OCI-LY1 (cell line): ENCODE data around the gene DLG1.

ENCODE experiments used
- H2AFZ ChIP-seq: fragments of 200-600 bp; sonication (generic), shearing (Covaris generic); 2 replicates; pipeline ENCODE4 v1.6.0; 2014; ENCODE audit warnings: antibody characterized with exemption, mild to moderate bottlenecking, low read length
- H3F3A ChIP-seq: fragments of 200-600 bp; sonication (generic), shearing (Covaris generic); 2 replicates; pipeline ENCODE4 v1.6.0; 2014; ENCODE audit warnings: mild to moderate bottlenecking, antibody characterized with exemption, low read length, moderate library complexity; ENCODE audit not compliant: insufficient read depth
- H3K27ac ChIP-seq: fragments of 200-600 bp; sonication (generic); 2 replicates; pipeline ENCODE4 v1.5.1; 2014; ENCODE audit warnings: low read length, mixed run types, mild to moderate bottlenecking, low read depth; ENCODE audit not compliant: poor library complexity, severe bottlenecking
- H3K27me3 ChIP-seq: fragments of 200-600 bp; sonication (generic); 2 replicates; pipeline ENCODE4 v1.6.0; 2014; ENCODE audit warnings: antibody characterized with exemption, mild to moderate bottlenecking, low read length, moderate library complexity; ENCODE audit not compliant: insufficient read depth
- H3K36me3 ChIP-seq: fragments of 200-600 bp; sonication (generic); 2 replicates; pipeline ENCODE4 v1.6.1; 2014; ENCODE audit warnings: mild to moderate bottlenecking, antibody characterized with exemption, low read length, moderate library complexity, mixed read lengths; ENCODE audit not compliant: insufficient read depth
- H3K4me1 ChIP-seq: fragments of 200-600 bp; sonication (generic); 2 replicates; pipeline ENCODE4 v1.5.1; 2014; ENCODE audit warnings: mild to moderate bottlenecking, low read length, moderate library complexity; ENCODE audit not compliant: insufficient read depth, severe bottlenecking
- H3K4me2 ChIP-seq: fragments of 200-600 bp; sonication (generic), shearing (Covaris generic); 2 replicates; pipeline ENCODE4 v1.6.1; 2014; ENCODE audit warnings: low read length
- H3K4me3 ChIP-seq: fragments of 200-600 bp; sonication (generic); 2 replicates; pipeline ENCODE4 v1.5.1; 2014; ENCODE audit warnings: low read length, low read depth, mild to moderate bottlenecking, mixed read lengths; ENCODE audit not compliant: poor library complexity, severe bottlenecking
- H3K79me2 ChIP-seq: fragments of 200-600 bp; shearing (Covaris generic); 2 replicates; pipeline ENCODE4 v1.6.1; 2016; ENCODE audit warnings: mixed run types, low read length, mixed read lengths; ENCODE audit not compliant: insufficient read depth
- H3K9ac ChIP-seq: fragments of 200-600 bp; sonication (generic), shearing (Covaris generic); 2 replicates; pipeline ENCODE4 v1.6.1; 2014; ENCODE audit warnings: mild to moderate bottlenecking, low read length, mixed read lengths
- H3K9me2 ChIP-seq: fragments of 200-600 bp; sonication (generic), shearing (Covaris generic); 2 replicates; pipeline ENCODE4 v1.6.1; 2014; ENCODE audit warnings: low read depth, mild to moderate bottlenecking, low read length, mixed read lengths
- H3K9me3 ChIP-seq: fragments of 200-600 bp; shearing (Covaris generic); 2 replicates; pipeline ENCODE4 v1.6.1; 2014; ENCODE audit warnings: low read length, mixed read lengths
- H4K20me1 ChIP-seq: fragments of 200-600 bp; sonication (generic), shearing (Covaris generic); 2 replicates; pipeline ENCODE4 v1.6.0; 2016; ENCODE audit warnings: mild to moderate bottlenecking, low read length; ENCODE audit not compliant: insufficient read depth
- EZH2 ChIP-seq: fragments of 200-600 bp; sonication (generic), shearing (Covaris generic); IDR thresholded peaks from 2 replicates; pipeline ENCODE4 v1.8.0; 2017; ENCODE audit warnings: borderline replicate concordance, mixed run types, mild to moderate bottlenecking, antibody characterized with exemption, low read length, moderate library complexity, mixed read lengths
- TF ChIP-seq, protein P1 (sequence below): fragments of 200-600 bp; sonication (generic), shearing (Covaris generic); IDR thresholded peaks from 2 replicates; pipeline ENCODE4 v1.5.1; 2017; ENCODE audit warnings: mild to moderate bottlenecking, antibody characterized with exemption, low read length, moderate library complexity, mixed read lengths

The DLG1 gene

GRCh38 chr3:197236362-197236761 lies 62.0 kb downstream of the DLG1 start:
- no peak overlapping the region for H2AFZ ChIP-seq
- H3K9me2 ChIP-seq: no peaks in the 10 kb centered on the region
- no peaks in the 10 kb centered on the region for H3F3A ChIP-seq
- H3K4me3 ChIP-seq: no peak overlapping the region
- no peak overlapping the region for H3K27ac ChIP-seq
- H4K20me1 ChIP-seq: no peaks in the 10 kb centered on the region
- TF ChIP-seq EZH2: no peak
- TF ChIP-seq, protein P1, sequence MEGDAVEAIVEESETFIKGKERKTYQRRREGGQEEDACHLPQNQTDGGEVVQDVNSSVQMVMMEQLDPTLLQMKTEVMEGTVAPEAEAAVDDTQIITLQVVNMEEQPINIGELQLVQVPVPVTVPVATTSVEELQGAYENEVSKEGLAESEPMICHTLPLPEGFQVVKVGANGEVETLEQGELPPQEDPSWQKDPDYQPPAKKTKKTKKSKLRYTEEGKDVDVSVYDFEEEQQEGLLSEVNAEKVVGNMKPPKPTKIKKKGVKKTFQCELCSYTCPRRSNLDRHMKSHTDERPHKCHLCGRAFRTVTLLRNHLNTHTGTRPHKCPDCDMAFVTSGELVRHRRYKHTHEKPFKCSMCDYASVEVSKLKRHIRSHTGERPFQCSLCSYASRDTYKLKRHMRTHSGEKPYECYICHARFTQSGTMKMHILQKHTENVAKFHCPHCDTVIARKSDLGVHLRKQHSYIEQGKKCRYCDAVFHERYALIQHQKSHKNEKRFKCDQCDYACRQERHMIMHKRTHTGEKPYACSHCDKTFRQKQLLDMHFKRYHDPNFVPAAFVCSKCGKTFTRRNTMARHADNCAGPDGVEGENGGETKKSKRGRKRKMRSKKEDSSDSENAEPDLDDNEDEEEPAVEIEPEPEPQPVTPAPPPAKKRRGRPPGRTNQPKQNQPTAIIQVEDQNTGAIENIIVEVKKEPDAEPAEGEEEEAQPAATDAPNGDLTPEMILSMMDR: no peak
- 0 out of 2 replicates have a peak, but pooled peaks cover 7% of the 10 kb centered on the region for H3K9me3 ChIP-seq
- peaks cover 40% of the 10 kb centered on the region for H3K36me3 ChIP-seq
- no peaks in the 10 kb centered on the region for H3K27me3 ChIP-seq
- no peak overlapping the region for H3K4me2 ChIP-seq
- no peaks in the 10 kb centered on the region for H3K4me1 ChIP-seq
- peaks cover 91% of the 10 kb centered on the region for H3K79me2 ChIP-seq
- no peak overlapping the region for H3K9ac ChIP-seq

DNA sequence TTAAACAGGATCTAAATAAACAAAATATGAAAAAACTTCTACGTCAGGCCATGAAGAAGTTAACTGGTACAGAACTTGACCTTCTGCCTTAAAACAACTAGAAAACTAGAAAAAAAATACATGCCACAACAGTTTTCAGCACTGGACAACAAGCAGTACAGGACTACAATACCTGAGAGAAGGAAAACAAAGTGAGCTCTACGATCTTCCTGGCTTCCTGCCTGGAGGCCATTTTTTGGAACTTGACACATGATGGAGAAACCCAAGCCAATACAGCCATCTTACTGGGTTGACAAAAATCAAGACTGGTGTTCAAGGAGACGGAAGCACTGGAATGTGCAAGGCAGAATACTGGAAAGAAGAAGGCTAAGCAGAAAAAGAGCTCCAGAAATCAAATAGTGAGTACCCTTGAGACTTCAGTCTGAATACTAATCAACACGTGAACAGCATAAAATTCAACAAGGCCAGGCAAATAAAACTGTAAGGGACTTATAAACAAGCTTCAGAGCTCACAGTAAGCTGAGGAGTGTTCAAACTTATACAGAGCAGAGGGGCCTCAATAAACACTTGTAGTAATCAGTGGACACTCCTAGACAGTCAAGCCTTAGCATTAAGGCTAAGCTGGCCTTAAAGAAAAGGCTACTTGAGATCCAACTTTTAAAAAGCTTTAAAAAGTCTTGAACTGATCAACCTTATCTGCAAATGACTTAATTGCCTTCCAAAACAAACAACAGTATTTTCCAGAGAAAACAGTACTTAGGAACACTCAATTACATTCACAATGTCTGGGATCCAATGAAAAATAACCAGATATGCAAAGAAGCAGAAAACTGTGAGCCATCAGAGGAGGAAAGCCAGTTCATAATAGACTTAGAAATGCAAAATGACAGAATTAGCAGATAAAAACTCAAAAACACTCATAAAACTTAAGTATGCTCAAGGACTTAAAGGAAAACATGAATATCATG lies 63.2 kb downstream of the DLG1 start:
- Histone ChIP-seq H4K20me1 (no peaks in the 10 kb centered on the region), H3K4me3 (no peak overlapping the region), H3K9me3 (0 out of 2 replicates have a peak, but pooled peaks cover 1% of the 10 kb centered on the region), H3K27ac (no peak overlapping the region), H3K9me2 (no peaks in the 10 kb centered on the region), H3K4me2 (no peak overlapping the region), H3K79me2 (peaks cover 90% of the 10 kb centered on the region), H3K27me3 (no peaks in the 10 kb centered on the region), H2AFZ (no peak overlapping the region), H3F3A (0 out of 2 replicates have a peak, but pooled peaks cover 3% of the 10 kb centered on the region), H3K4me1 (no peaks in the 10 kb centered on the region), H3K36me3 (peaks cover 44% of the 10 kb centered on the region), H3K9ac (no peak overlapping the region)
- TF ChIP-seq, protein P1: no peak
- no peak for TF ChIP-seq EZH2

DNA sequence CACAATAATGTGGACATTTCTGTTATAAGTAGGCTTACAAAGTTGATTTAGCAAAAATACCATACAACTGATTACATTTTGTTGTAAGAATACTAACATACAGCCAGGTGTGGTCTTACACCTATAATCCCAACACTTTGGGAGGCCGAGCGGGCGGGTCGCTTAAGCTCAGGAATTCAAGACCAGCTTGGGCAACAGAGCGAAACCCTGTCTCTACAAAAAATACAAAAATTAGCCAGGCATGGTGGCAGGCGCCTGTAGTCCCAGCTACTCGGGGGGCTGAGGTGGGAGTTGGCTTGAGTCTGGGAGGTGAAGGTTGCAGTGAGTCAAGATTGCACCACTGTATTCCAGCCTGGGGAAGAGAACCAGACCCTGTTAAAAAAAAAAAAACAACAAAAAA lies 67.1 kb downstream of the DLG1 start:
- H3K9me3 ChIP-seq: no peaks in the 10 kb centered on the region
- no peaks in the 10 kb centered on the region for H4K20me1 ChIP-seq
- no peaks in the 10 kb centered on the region for H3K27me3 ChIP-seq
- no peak overlapping the region for H3K4me3 ChIP-seq
- 0 out of 2 replicates have a peak, but pooled peaks cover 3% of the 10 kb centered on the region for H3F3A ChIP-seq
- H3K4me1 ChIP-seq: peaks cover 8% of the 10 kb centered on the region
- H2AFZ ChIP-seq: no peak overlapping the region
- H3K9me2 ChIP-seq: no peaks in the 10 kb centered on the region
- H3K27ac ChIP-seq: no peak overlapping the region
- no peak overlapping the region for H3K4me2 ChIP-seq
- H3K79me2 ChIP-seq: peaks cover 87% of the 10 kb centered on the region
- H3K36me3 ChIP-seq: peaks cover 29% of the 10 kb centered on the region
- TF ChIP-seq, protein P1: no peak
- no peak for TF ChIP-seq EZH2
- H3K9ac ChIP-seq: no peak overlapping the region
